HL-60/S4 (cell line): ENCODE measurements around the gene PPP1R27.

Source experiments
- in situ Hi-C: fragments of 300-500 bp; cut with MboI; formaldehyde crosslinking; loops from 2 replicates; pipeline ENCODE4 v1.14.3; 2022; ENCODE audit warnings: low sequenced_read_pairs

PPP1R27 gene

DNA sequence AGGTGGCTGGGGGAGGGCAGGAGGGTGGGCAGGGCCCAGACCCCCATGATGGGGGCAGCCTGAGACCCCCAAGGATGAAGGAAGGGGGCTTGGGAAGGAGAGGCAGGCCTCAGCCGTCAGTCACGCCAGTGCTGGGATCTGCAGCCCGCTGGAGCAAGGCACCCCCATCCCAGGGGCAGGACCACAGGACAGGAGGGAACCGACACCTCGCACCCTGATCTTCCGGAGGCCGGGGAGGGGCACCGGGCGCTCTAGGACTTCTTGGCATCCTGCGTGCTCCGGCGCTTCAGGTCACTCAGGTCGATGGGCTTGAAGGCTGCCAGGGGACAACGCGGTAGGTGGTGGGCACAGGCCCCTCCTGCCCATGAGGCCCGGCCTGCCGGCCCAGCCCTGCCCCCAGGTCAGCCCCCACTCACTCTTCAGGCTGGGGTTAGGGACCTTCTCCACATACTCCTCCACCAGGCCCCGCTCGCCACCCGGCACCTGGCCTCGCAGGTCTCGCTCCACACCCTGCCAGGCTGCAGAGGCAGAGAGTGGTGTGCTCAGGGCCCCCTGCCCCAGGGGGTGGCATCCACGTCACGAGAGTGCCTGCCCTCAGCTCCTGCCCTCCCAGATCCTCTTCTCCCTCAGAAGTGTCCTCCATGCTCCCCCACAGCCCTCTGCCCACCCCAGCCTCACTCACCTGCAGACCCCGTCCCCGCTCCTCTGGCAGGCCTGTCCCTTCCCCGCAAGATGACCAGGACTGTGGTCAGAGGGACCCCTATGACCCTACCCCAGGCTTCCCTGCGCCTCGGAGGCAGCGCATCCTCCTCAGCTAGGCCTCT, 11.6 kb downstream of the PPP1R27 start:
- in situ Hi-C loops, result no loop called here

- in situ Hi-C loops, result no loop called here
Measured at GRCh38 chr17:81822312-81822637, 12.6 kb downstream of the PPP1R27 start.

GRCh38 chr17:81821603-81822311, 13.1 kb downstream of the PPP1R27 start:
- in situ Hi-C loops, result no loop called here

- in situ Hi-C loops, result no loop called here
Measured at GRCh38 chr17:81821147-81821546, 13.7 kb downstream of the PPP1R27 start.

DNA sequence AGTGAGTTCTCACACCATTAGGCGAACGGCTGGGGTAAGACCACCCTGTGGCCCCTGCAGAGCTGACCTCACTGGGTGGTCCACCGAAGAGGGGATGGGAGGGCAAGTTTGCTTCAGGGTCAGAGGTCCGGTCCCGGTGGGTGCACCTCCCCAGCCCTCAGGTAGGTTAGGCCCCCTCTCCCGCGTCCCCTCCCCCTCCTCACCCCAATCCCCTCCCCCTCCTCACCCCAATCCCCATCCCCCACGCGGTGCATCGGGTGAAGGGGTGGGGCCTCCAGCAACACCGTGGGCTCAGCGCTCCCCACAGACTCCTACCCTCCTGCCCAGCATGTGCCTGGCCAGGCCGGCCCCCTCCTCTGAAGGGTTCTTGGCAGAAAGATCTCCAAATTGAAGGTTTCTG, 15.1 kb downstream of the PPP1R27 start:
- in situ Hi-C loops, result no loop called here

- in situ Hi-C loops, result no loop called here
Measured at GRCh38 chr17:81817758-81818147, 17.1 kb downstream of the PPP1R27 start.

GRCh38 chr17:81815646-81815986, 19.2 kb downstream of the PPP1R27 start:
- in situ Hi-C loops, result no loop called here

DNA sequence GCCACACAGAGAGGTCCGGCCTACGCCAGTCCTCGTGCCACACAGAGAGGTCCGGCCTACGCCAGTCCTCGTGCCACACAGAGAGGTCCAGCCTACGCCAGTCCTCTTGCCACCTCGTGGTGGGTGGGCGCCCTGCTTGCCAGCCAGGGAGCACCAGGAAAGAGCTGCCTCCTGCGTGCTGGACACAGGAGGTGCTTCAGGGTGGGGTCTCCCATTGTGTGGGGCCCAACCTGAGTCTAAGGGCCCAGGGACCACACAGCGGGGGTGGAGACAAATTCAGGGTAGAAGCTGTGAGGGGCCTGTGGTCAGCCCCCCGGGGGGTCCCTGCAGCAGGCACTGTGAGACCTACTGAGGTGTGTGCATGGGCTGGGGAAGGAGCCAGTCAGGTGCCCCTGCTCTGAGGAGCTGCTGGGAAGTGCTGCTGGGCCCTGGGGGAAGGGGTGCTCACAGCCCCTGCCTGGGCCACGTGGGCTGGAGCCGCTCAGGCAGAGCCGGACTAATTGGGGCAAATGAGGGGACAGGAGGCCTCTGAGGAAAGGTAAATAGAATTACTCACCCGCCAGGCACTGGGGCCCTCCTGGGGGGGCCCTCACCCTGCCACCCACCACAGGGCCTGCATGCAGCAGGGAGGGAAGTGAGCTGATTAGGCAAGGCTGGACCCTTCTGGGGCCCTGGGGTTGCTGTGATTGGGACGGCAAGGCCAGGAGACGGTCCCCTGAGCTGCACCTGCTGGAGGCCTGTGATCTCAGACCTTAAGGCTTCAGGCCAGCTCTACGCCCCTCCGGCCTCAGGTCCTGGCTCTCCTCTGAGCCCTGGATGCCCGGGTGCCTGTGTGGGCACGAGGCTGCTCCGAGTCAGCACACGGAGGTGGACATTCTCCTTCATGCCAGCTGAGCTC, 19.9 kb downstream of the PPP1R27 start:
- in situ Hi-C loops, result no loop called here

GRCh38 chr17:81813861-81814683, 20.8 kb downstream of the PPP1R27 start:
- in situ Hi-C loops, result no loop called here

DNA sequence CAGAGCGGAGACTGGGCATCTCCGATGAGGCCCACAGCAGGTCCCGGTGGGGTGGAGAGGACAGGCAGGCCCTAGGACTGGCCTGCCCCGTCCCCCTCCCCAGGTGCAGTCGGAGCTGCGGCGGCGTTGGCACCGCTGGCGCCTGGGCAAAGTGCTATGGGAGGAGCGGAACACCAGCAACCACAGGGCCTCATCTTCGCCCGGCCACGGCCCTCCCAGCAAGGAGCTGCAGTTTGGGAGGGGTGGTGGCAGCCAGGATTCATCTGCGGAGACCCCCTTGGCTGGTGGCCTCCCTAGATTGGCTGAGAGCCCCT, 21.5 kb downstream of the PPP1R27 start:
- in situ Hi-C loops, result no loop called here

GRCh38 chr17:81812571-81813370, 22.1 kb downstream of the PPP1R27 start:
- in situ Hi-C loops, result no loop called here

- in situ Hi-C loops, result no loop called here
Measured at GRCh38 chr17:81811705-81812570, 22.9 kb downstream of the PPP1R27 start.

DNA sequence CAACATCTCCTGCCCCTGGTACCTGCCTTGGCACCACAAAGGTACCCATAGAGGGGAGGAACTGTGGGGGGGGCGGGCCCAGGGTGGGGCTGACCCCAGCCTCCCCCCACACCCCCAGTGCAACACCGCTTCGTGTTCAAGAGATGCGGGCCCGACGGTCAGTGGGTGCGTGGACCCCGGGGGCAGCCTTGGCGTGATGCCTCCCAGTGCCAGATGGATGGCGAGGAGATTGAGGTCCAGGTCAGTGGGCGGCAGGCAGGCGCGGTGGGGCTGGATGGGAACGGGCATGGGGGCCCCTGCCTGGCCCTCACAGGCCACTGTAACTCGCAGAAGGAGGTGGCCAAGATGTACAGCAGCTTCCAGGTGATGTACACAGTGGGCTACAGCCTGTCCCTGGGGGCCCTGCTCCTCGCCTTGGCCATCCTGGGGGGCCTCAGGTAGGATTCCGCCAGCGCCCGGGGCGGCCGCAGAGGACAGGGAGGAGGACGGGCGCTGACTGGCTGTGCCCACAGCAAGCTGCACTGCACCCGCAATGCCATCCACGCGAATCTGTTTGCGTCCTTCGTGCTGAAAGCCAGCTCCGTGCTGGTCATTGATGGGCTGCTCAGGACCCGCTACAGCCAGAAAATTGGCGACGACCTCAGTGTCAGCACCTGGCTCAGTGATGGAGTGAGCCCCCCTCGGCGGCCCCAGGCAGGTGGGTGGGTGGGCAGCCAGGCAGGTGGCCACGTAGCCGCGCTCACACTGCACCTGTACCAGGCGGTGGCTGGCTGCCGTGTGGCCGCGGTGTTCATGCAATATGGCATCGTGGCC, 23.8 kb downstream of the PPP1R27 start:
- in situ Hi-C loops, result no loop called here

DNA sequence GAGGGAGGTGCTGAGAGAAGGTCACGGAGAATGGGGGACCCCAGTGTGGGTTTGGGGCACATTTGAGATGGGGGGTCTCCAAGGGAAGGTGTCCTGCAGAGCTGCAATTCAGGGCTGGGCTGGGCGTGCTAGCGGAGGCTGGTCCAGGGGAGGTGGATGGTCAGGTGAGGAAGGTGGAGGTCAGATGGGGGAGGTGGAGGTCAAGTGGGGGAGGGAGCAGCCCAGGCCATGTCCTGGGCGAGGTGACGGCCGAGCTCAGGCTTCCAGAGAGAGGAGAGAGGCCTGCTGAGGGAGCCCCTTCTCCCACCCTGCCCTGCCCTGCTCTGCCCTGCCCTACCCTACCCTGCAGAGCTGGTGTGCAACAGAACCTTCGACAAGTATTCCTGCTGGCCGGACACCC, 24.4 kb downstream of the PPP1R27 start:
- in situ Hi-C loops, result no loop called here

DNA sequence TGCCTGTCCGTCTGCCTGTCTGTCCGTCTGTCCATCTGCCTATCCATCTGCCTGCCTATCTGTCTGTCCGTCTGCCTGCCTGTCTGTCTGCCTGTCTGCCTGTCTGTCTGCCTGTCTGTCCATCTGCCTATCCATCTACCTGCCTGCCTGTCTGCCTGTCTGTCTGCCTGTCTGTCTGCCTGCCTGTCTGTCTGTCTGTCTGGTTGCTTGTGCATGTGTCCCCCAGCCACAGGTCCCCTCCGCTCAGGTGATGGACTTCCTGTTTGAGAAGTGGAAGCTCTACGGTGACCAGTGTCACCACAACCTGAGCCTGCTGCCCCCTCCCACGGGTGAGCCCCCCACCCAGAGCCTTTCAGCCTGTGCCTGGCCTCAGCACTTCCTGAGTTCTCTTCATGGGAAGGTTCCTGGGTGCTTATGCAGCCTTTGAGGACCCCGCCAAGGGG, 25.3 kb downstream of the PPP1R27 start:
- in situ Hi-C loops, result no loop called here

DNA sequence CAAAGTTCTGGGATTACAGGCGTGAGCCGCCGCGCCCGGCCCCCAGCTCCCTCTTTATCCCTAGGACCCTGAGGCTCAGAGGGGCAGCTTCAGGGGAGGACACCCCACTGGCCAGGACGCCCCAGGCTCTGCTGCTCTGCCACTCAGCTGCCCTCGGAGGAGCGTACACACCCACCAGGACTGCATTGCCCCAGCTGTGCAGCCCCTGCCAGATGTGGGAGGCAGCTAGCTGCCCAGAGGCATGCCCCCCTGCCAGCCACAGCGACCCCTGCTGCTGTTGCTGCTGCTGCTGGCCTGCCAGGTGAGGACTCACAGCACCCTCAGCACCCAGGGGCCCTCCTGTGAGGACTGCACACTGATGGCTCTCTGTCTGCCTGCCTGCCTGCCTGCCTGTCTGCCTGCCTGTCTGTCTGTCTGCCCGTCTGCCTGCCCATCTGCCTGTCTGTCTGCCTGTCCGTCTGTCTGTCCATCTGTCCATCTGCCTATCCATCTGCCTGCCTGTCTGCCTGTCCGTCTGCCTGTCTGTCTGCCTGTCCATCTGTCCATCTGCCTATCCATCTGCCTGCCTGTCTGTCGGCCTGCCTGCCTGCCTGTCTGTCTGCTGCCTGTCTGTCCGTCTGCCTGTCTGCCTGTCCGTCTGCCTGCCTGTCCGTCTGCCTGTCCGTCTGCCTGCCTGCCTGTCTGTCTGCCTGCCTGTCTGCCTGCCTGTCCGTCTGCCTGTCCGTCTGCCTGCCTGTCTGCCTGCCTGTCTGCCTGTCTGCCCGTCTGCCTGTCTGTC, 25.9 kb downstream of the PPP1R27 start:
- in situ Hi-C loops, result no loop called here

- in situ Hi-C loops, result no loop called here
Measured at GRCh38 chr17:81807839-81808238, 27.0 kb downstream of the PPP1R27 start.
